B cell (primary cell): Measurements from ENCODE around the gene ANKRA2. TPM values are rescaled to one million over a fixed set of nuclear protein-coding genes. Genes with fewer than 3 reads are reported as not detected.

Source experiments
- ATAC-seq: fragments of 200-7000 bp; cut with Tn5 transposase; one replicate; pipeline ENCODE4 v1.10.0; 2021; ENCODE audit warnings: low read depth, mild to moderate bottlenecking, moderate number of reproducible peaks, moderate library complexity
- CTCF ChIA-PET: fragments of 350-600 bp; sonication (Branson Sonifier 250); formaldehyde crosslinking; loops from one replicate; lab custom pipeline; 2021; ENCODE audit warnings: antibody characterized with exemption, inconsistent platforms; lab: Charles Lee
- POLR2A ChIA-PET: fragments of 350-600 bp; sonication (Branson Sonifier 250); formaldehyde crosslinking; loops from one replicate; lab custom pipeline; 2021; ENCODE audit warnings: antibody characterized with exemption; lab: Charles Lee
- DNase-seq: peaks from one replicate; pipeline ENCODE4 v3.0.0; 2013
- H2AFZ ChIP-seq: 2 replicates; pipeline ENCODE4 v1.6.1; 2012; ENCODE audit warnings: mild to moderate bottlenecking, low read depth, low read length; ENCODE audit not compliant: insufficient read depth, poor library complexity, severe bottlenecking
- H3K27ac ChIP-seq, 2 donors: 1 replicate in 1 of 2; 2 replicates in 1 of 2; pipeline ENCODE4 v1.5.1; 2012 to 2013; ENCODE audit warnings: low read length in 2 of 2, mild to moderate bottlenecking in 2 of 2, moderate library complexity in 1 of 2
- H3K27me3 ChIP-seq, 4 experiments: fragments of 200-600 bp in 1 of 4; sonication (generic) in 1 of 4; replicated peaks in 1 of 4; 1 replicate in 2 of 4; 2 replicates in 2 of 4; pipeline versions ENCODE4 v1.6.1 to v1.7.0; 2013 to 2016; ENCODE audit warnings: low read length in 3 of 4, mild to moderate bottlenecking in 2 of 4, mixed read lengths in 1 of 4, moderate library complexity in 1 of 4; ENCODE audit not compliant: insufficient read depth in 4 of 4, control insufficient read depth in 3 of 4; ENCODE audit errors: control extremely low read depth in 1 of 4
- H3K36me3 ChIP-seq, 2 experiments: replicated peaks in 1 of 2; 1 replicate in 1 of 2; 2 replicates in 1 of 2; pipeline versions ENCODE4 v1.6.1 to v1.7.1; 2013; ENCODE audit warnings: low read length in 1 of 2; ENCODE audit not compliant: insufficient read depth in 2 of 2, control insufficient read depth in 1 of 2; ENCODE audit errors: control extremely low read depth in 1 of 2, extremely low read depth in 1 of 2
- H3K4me1 ChIP-seq, 2 donors: fragments of 200-600 bp in 1 of 2; sonication (generic) in 1 of 2; 1 replicate in 1 of 2; 2 replicates in 1 of 2; pipeline versions ENCODE4 v1.5.1 to v1.6.1; 2013 to 2017; ENCODE audit warnings: low read length in 2 of 2; ENCODE audit not compliant: control insufficient read depth in 2 of 2, insufficient read depth in 2 of 2
- H3K4me2 ChIP-seq: replicated peaks from 2 replicates; pipeline ENCODE3; 2012; ENCODE audit warnings: mild to moderate bottlenecking, low read depth, low read length; ENCODE audit not compliant: poor library complexity, severe bottlenecking
- H3K4me3 ChIP-seq, 5 experiments: fragments of 200-600 bp in 1 of 5; sonication (generic) in 1 of 5; 1 replicate in 3 of 5; 2 replicates in 2 of 5; pipeline versions ENCODE4 v1.5.1 to v1.7.0; 2011 to 2016; ENCODE audit warnings: low read length in 4 of 5, mild to moderate bottlenecking in 4 of 5, low read depth in 2 of 5, control low read depth in 1 of 5, moderate library complexity in 1 of 5; ENCODE audit not compliant: insufficient read depth in 1 of 5; ENCODE audit errors: control extremely low read depth in 1 of 5, extremely low read depth in 1 of 5
- H3K79me2 ChIP-seq: fragments of 200-600 bp; sonication (generic); one replicate; pipeline ENCODE4 v1.6.0; 2016; ENCODE audit warnings: low read length; ENCODE audit not compliant: control insufficient read depth, insufficient read depth
- H3K9ac ChIP-seq: fragments of 200-600 bp; sonication (generic); 2 replicates; pipeline ENCODE4 v1.6.1; 2017; ENCODE audit warnings: mild to moderate bottlenecking, low read length, moderate library complexity
- H3K9me3 ChIP-seq, 3 donors: one replicate each; pipeline versions ENCODE4 v1.6.1 to v1.7.1; 2013; ENCODE audit warnings: low read length in 2 of 3; ENCODE audit not compliant: control insufficient read depth in 2 of 3, insufficient read depth in 1 of 3; ENCODE audit errors: control extremely low read depth in 1 of 3
- H4K20me1 ChIP-seq: 2 replicates; pipeline ENCODE4 v1.6.0; 2012; ENCODE audit warnings: mild to moderate bottlenecking, low read length; ENCODE audit not compliant: insufficient read depth, control insufficient read depth, poor library complexity, severe bottlenecking
- H3K27ac Mint-ChIP-seq: one replicate; pipeline ENCODE4 v1.8.0; 2021; ENCODE audit warnings: mixed read lengths
- H3K27me3 Mint-ChIP-seq: one replicate; pipeline ENCODE4 v1.8.0; 2021; ENCODE audit warnings: mixed read lengths
- H3K4me1 Mint-ChIP-seq: one replicate; pipeline ENCODE4 v1.8.0; 2021; ENCODE audit warnings: mixed read lengths
- H3K4me3 Mint-ChIP-seq: one replicate; pipeline ENCODE4 v1.8.0; 2021; ENCODE audit warnings: mixed read lengths
- H3K9me3 Mint-ChIP-seq: one replicate; pipeline ENCODE4 v1.8.0; 2022; ENCODE audit warnings: mixed read lengths; ENCODE audit not compliant: insufficient read depth
- CTCF ChIP-seq: fragments of 200-600 bp; IDR thresholded peaks from one replicate; pipeline ENCODE4 v1.8.0; 2022; ENCODE audit warnings: antibody characterized with exemption, mild to moderate bottlenecking
- EZH2 ChIP-seq: IDR thresholded peaks from 2 replicates; pipeline ENCODE4 v1.6.1; 2012; ENCODE audit warnings: borderline replicate concordance, low read depth, mild to moderate bottlenecking, moderate library complexity, low read length; ENCODE audit not compliant: insufficient read depth, poor library complexity, severe bottlenecking
- WGBS: methylation state at CpG from one replicate; pipeline ENCODE4 v1.1.5; 2013; ENCODE audit warnings: missing lambda C conversion rate; ENCODE audit not compliant: insufficient coverage; 5-methylcytosine and 5-hydroxymethylcytosine counted together
- intact Hi-C: fragments of 100-400 bp; cut with micrococcal nuclease; formaldehyde crosslinking; loops from one replicate; pipeline ENCODE4 v1.10.0; 2022
- polyA plus RNA-seq: library from polyadenylated mRNA; depleted of rRNA; stranded (reverse); fragments of >200 nt; gene quantifications from 2 replicates; pipeline ENCODE4 v1.2.3, GENCODE V29; 2012
- total RNA-seq, 2 donors: library from RNA; stranded (reverse); fragments of 120-200 nt in 1 of 2; gene quantifications; 1 replicate in 1 of 2; 2 replicates in 1 of 2; pipeline versions ENCODE4 v1.2.3 to v1.2.4, GENCODE V29; 2013 to 2022

Gene ANKRA2
- total and polyA plus RNA-seq, 2 donors (not counting 1 experiment from before 2014, with no cell fraction given), result 24.1 to 47.9 TPM

GRCh38 chr5:73564675-73565074 is 764 bp downstream of the ANKRA2 start:
- Histone ChIP-seq H3K27me3 (no peaks in the 10 kb centered on the region), H3K9me3 (no peaks in the 10 kb centered on the region), H3K4me2 (peak overlapping the region; percentile 92), H3K4me1 (peaks cover 18 to 23% of the 10 kb centered on the region in 2 donors), H3K27ac (peak overlapping the region; percentile 92 to 97), H3K4me3 (peak overlapping the region; percentile 77 to 97 (median 92)), H2AFZ (peak overlapping the region; percentile 96), H3K9ac (peak overlapping the region; percentile 90), H4K20me1 (no peaks in the 10 kb centered on the region), H3K79me2 (peaks cover 58% of the 10 kb centered on the region), H3K36me3 (peaks cover 4 to 15% of the 10 kb centered on the region in 2 experiments)
- no peak for TF ChIP-seq EZH2
- Mint-ChIP-seq H3K9me3 (no peaks in the 10 kb centered on the region), H3K27ac (peak overlapping the region; percentile 97), H3K4me3 (peak overlapping the region; percentile 88), H3K27me3 (no peaks in the 10 kb centered on the region), H3K4me1 (peaks cover 36% of the 10 kb centered on the region)
- ATAC-seq (no peak), DNase-seq (no peak)
- POLR2A ChIA-PET, result interaction anchor here (1.1 to 1.4 kb wide), 2 partner anchors 10 to 66 kb away, joined by 3 to 4 read pairs; partner anchors contain the start of gene BTF3
- 0% methylated on average over 7 of the region's 9 CpGs for WGBS
- CTCF ChIA-PET, result interaction anchor here (0.9 to 2.3 kb wide), 3 partner anchors 26 to 65 kb away, joined by 3 to 6 read pairs (median 5); no protein-coding TSS in a partner anchor
- intact Hi-C loops, result loop anchor here (1.0 to 10.0 kb wide), 7 partner anchors 28 to 1950 kb away; partner anchors contain the start of genes BTF3, CERT1, ENC1 and HMGCR

GRCh38 chr5:73564018-73564417 is 1.4 kb downstream of the ANKRA2 start:
- CTCF ChIA-PET, result interaction anchor here (0.9 to 2.3 kb wide), 4 partner anchors 26 to 65 kb away, joined by 3 to 6 read pairs (median 4); no protein-coding TSS in a partner anchor
- ATAC-seq, result no peak

More at GRCh38 chr5:73564018-73564417, 1.4 kb downstream of the ANKRA2 start:
- no peaks in the 10 kb centered on the region for H3K9me3 Mint-ChIP-seq
- WGBS, result 92% methylated on average over 2 of the region's 3 CpGs
- intact Hi-C loops, result loop anchor here (2.0 to 10.0 kb wide), 5 partner anchors 719 to 1951 kb away; partner anchors contain the start of genes CERT1, ENC1, HMGCR and MRPS27
- Histone ChIP-seq H3K4me2 (peak overlapping the region; percentile 92), H3K79me2 (peaks cover 58% of the 10 kb centered on the region), H3K4me1 (peaks cover 18 to 23% of the 10 kb centered on the region in 2 donors), H2AFZ (no peak overlapping the region), H3K36me3 (peaks cover 2 to 15% of the 10 kb centered on the region in 2 experiments), H3K27me3 (no peaks in the 10 kb centered on the region), H3K9ac (peak overlapping the region; percentile 90), H3K27ac (peak overlapping the region in 1 of 2 donors; percentile 97), H3K4me3 (peak overlapping the region in 3 of 5 experiments; percentile 92 to 97 (median 95)), H4K20me1 (no peaks in the 10 kb centered on the region), H3K9me3 (no peaks in the 10 kb centered on the region)
- no peak for DNase-seq
- POLR2A ChIA-PET, result no interaction called here
- H3K4me1 Mint-ChIP-seq, result peaks cover 36% of the 10 kb centered on the region
- no peaks in the 10 kb centered on the region for H3K27me3 Mint-ChIP-seq
- H3K27ac Mint-ChIP-seq, result peak overlapping the region; percentile 3
- TF ChIP-seq EZH2 (no peak), CTCF (no peak)
- peak overlapping the region; percentile 88 for H3K4me3 Mint-ChIP-seq
